CD4-positive, CD25-positive, alpha-beta regulatory T cell (primary cell): ENCODE results near the gene CDH3. TPM values are rescaled to one million over a fixed set of nuclear protein-coding genes. Genes with fewer than 3 reads are reported as not detected.

Experiments
- ATAC-seq, 2 donors: fragments of 150-1000 bp; cut with Tn5 transposase; one replicate each; pipeline ENCODE4 v1.10.0; 2021; ENCODE audit warnings: low read depth in 2 of 2, moderate number of reproducible peaks in 2 of 2, moderate library complexity in 1 of 2
- DNase-seq, 3 donors: peaks; one replicate each; pipeline versions ENCODE4 v3.0.0 to v3.0.0-alpha.2; 2012 to 2022; ENCODE audit warnings: mixed read lengths in 1 of 3
- H3K27ac ChIP-seq: one replicate; pipeline ENCODE4 v1.7.0; 2013; ENCODE audit warnings: mild to moderate bottlenecking, low read length; ENCODE audit not compliant: insufficient read depth, poor library complexity, severe bottlenecking
- H3K27me3 ChIP-seq: one replicate; pipeline ENCODE4 v1.7.0; 2013; ENCODE audit warnings: low read length; ENCODE audit not compliant: control insufficient read depth, insufficient read depth
- H3K36me3 ChIP-seq: one replicate; pipeline ENCODE4 v1.7.0; 2013; ENCODE audit warnings: mild to moderate bottlenecking, low read length, moderate library complexity; ENCODE audit not compliant: control insufficient read depth, insufficient read depth
- H3K4me1 ChIP-seq: 2 replicates; pipeline ENCODE4 v1.7.0; 2013; ENCODE audit warnings: mild to moderate bottlenecking, low read length; ENCODE audit not compliant: insufficient read depth, control insufficient read depth, poor library complexity, severe bottlenecking
- H3K4me3 ChIP-seq: one replicate; pipeline ENCODE4 v1.7.0; 2013; ENCODE audit warnings: low read depth, mild to moderate bottlenecking, low read length, moderate library complexity
- H3K9me3 ChIP-seq, 2 experiments: 1 replicate in 1 of 2; 2 replicates in 1 of 2; pipeline ENCODE4 v1.7.0; 2013; ENCODE audit warnings: low read length in 2 of 2, mild to moderate bottlenecking in 1 of 2, moderate library complexity in 1 of 2; ENCODE audit not compliant: control insufficient read depth in 2 of 2
- H3K27ac Mint-ChIP-seq, 3 donors: one replicate each; pipeline ENCODE4 v1.8.0; 2020 to 2022; ENCODE audit warnings: mild to moderate bottlenecking in 3 of 3, mixed read lengths in 3 of 3, moderate library complexity in 2 of 3
- H3K27me3 Mint-ChIP-seq: one replicate; pipeline ENCODE4 v1.8.0; 2022; ENCODE audit warnings: mild to moderate bottlenecking, mixed read lengths
- H3K36me3 Mint-ChIP-seq: one replicate; pipeline ENCODE4 v1.8.0; 2020; ENCODE audit warnings: mixed read lengths
- H3K4me1 Mint-ChIP-seq, 4 donors: one replicate each; pipeline ENCODE4 v1.8.0; 2020 to 2022; ENCODE audit warnings: mixed read lengths in 4 of 4, mild to moderate bottlenecking in 1 of 4
- H3K4me3 Mint-ChIP-seq, 4 donors: one replicate each; pipeline ENCODE4 v1.8.0; 2020 to 2022; ENCODE audit warnings: mild to moderate bottlenecking in 4 of 4, mixed read lengths in 4 of 4, moderate library complexity in 3 of 4
- H3K9me3 Mint-ChIP-seq, 7 donors: one replicate each; pipeline ENCODE4 v1.8.0; 2020 to 2022; ENCODE audit warnings: mixed read lengths in 7 of 7, mild to moderate bottlenecking in 3 of 7, moderate library complexity in 2 of 7
- polyA plus RNA-seq, 4 donors: library from polyadenylated mRNA; unstranded; fragments of 300-500 nt; fragmentation: Illumina TruSeq; gene quantifications; one replicate each; pipeline ENCODE4 v1.2.3, GENCODE V29; 2021
- total RNA-seq: library from RNA; stranded (reverse); gene quantifications from one replicate; pipeline ENCODE4 v1.2.3, GENCODE V29; 2022

The CDH3 gene
- total and polyA plus RNA-seq, 5 donors from 2014 or later, result 0.03 to 0.38 (median 0.20) TPM; not detected in 1

- no peaks in the 10 kb centered on the region for H3K36me3 Mint-ChIP-seq
- DNase-seq (no peak), ATAC-seq (no peak)
- H3K4me1 Mint-ChIP-seq, result peaks cover 0 to 3% (median under 1%) of the 10 kb centered on the region in 4 donors
- Histone ChIP-seq H3K9me3 (no peaks in the 10 kb centered on the region), H3K4me1 (no peaks in the 10 kb centered on the region), H3K27me3 (no peaks in the 10 kb centered on the region), H3K4me3 (no peak overlapping the region), H3K27ac (no peak overlapping the region), H3K36me3 (no peaks in the 10 kb centered on the region)
- H3K9me3 Mint-ChIP-seq, result peaks cover 0 to 2% (median 0%) of the 10 kb centered on the region in 7 donors
- no peak overlapping the region for H3K27ac Mint-ChIP-seq
- no peak overlapping the region for H3K4me3 Mint-ChIP-seq
- H3K27me3 Mint-ChIP-seq, result no peaks in the 10 kb centered on the region
Observed at GRCh38 chr16:68718590-68718989, 73.5 kb downstream of the CDH3 start.

- Histone ChIP-seq H3K9me3 (no peaks in the 10 kb centered on the region), H3K36me3 (no peaks in the 10 kb centered on the region), H3K27ac (no peak overlapping the region), H3K4me1 (no peaks in the 10 kb centered on the region), H3K4me3 (no peak overlapping the region), H3K27me3 (no peaks in the 10 kb centered on the region)
- no peaks in the 10 kb centered on the region for H3K36me3 Mint-ChIP-seq
- no peak overlapping the region for H3K27ac Mint-ChIP-seq
- ATAC-seq (peak in 1 of 2 donors; percentile 20), DNase-seq (peak in 1 of 3 donors; percentile 14)
- peaks cover 0 to 3% (median under 1%) of the 10 kb centered on the region in 4 donors for H3K4me1 Mint-ChIP-seq
- H3K9me3 Mint-ChIP-seq, result peaks cover 0 to 1% (median 0%) of the 10 kb centered on the region in 7 donors
- H3K27me3 Mint-ChIP-seq, result no peaks in the 10 kb centered on the region
- no peak overlapping the region for H3K4me3 Mint-ChIP-seq
Observed at GRCh38 chr16:68719993-68720489, 74.9 kb downstream of the CDH3 start.

GRCh38 chr16:68722119-68723024 is 77.3 kb downstream of the CDH3 start:
- no peaks in the 10 kb centered on the region for H3K36me3 Mint-ChIP-seq
- no peak for ATAC-seq

GRCh38 chr16:68724797-68725196 is 79.7 kb downstream of the CDH3 start:
- Histone ChIP-seq H3K4me1 (no peaks in the 10 kb centered on the region), H3K9me3 (no peaks in the 10 kb centered on the region), H3K4me3 (no peak overlapping the region), H3K36me3 (no peaks in the 10 kb centered on the region), H3K27me3 (no peaks in the 10 kb centered on the region), H3K27ac (no peak overlapping the region)
- H3K36me3 Mint-ChIP-seq, result no peaks in the 10 kb centered on the region
- peaks cover 0 to 3% (median under 1%) of the 10 kb centered on the region in 4 donors for H3K4me1 Mint-ChIP-seq
- H3K27me3 Mint-ChIP-seq, result peaks cover 11% of the 10 kb centered on the region
- ATAC-seq (no peak), DNase-seq (no peak)
- H3K27ac Mint-ChIP-seq, result no peak overlapping the region
- no peak overlapping the region for H3K4me3 Mint-ChIP-seq
- no peaks in the 10 kb centered on the region for H3K9me3 Mint-ChIP-seq

More at GRCh38 chr16:68722119-68723024, 77.3 kb downstream of the CDH3 start:
- Mint-ChIP-seq H3K9me3 (peaks cover 0 to 1% (median 0%) of the 10 kb centered on the region in 7 donors), H3K4me1 (peaks cover 0 to 3% (median under 1%) of the 10 kb centered on the region in 4 donors), H3K27me3 (no peaks in the 10 kb centered on the region), H3K27ac (no peak overlapping the region), H3K4me3 (no peak overlapping the region)
- no peak overlapping the region for H3K27ac ChIP-seq
- no peak for DNase-seq
- no peaks in the 10 kb centered on the region for H3K36me3 ChIP-seq
- H3K9me3 ChIP-seq, result no peaks in the 10 kb centered on the region
- H3K4me3 ChIP-seq, result no peak overlapping the region
- H3K27me3 ChIP-seq, result no peaks in the 10 kb centered on the region
- no peaks in the 10 kb centered on the region for H3K4me1 ChIP-seq

- H3K27ac Mint-ChIP-seq, result no peak overlapping the region
- Histone ChIP-seq H3K27ac (no peak overlapping the region), H3K36me3 (no peaks in the 10 kb centered on the region), H3K9me3 (no peaks in the 10 kb centered on the region), H3K4me3 (no peak overlapping the region), H3K27me3 (no peaks in the 10 kb centered on the region), H3K4me1 (no peaks in the 10 kb centered on the region)
- peaks cover 0 to 4% (median 0%) of the 10 kb centered on the region in 4 donors for H3K4me1 Mint-ChIP-seq
- peaks cover 27% of the 10 kb centered on the region for H3K27me3 Mint-ChIP-seq
- ATAC-seq (no peak), DNase-seq (no peak)
- H3K4me3 Mint-ChIP-seq, result no peak overlapping the region
- no peaks in the 10 kb centered on the region for H3K36me3 Mint-ChIP-seq
- no peaks in the 10 kb centered on the region for H3K9me3 Mint-ChIP-seq
Observed at GRCh38 chr16:68728523-68728922, 83.4 kb downstream of the CDH3 start.

- ATAC-seq (no peak), DNase-seq (no peak)
- Histone ChIP-seq H3K4me3 (no peak overlapping the region), H3K27me3 (no peaks in the 10 kb centered on the region), H3K27ac (no peak overlapping the region), H3K4me1 (no peaks in the 10 kb centered on the region), H3K36me3 (no peaks in the 10 kb centered on the region), H3K9me3 (no peaks in the 10 kb centered on the region)
- H3K9me3 Mint-ChIP-seq, result no peaks in the 10 kb centered on the region
- no peak overlapping the region for H3K4me3 Mint-ChIP-seq
- no peak overlapping the region for H3K27ac Mint-ChIP-seq
- no peaks in the 10 kb centered on the region for H3K36me3 Mint-ChIP-seq
- peaks cover 50% of the 10 kb centered on the region for H3K27me3 Mint-ChIP-seq
- H3K4me1 Mint-ChIP-seq, result peaks cover 0 to 4% (median under 1%) of the 10 kb centered on the region in 4 donors
Observed at GRCh38 chr16:68731637-68732036, 86.5 kb downstream of the CDH3 start.

- Histone ChIP-seq H3K27me3 (no peaks in the 10 kb centered on the region), H3K36me3 (no peaks in the 10 kb centered on the region), H3K27ac (no peak overlapping the region), H3K9me3 (no peaks in the 10 kb centered on the region), H3K4me3 (no peak overlapping the region), H3K4me1 (peaks cover 4% of the 10 kb centered on the region)
- Mint-ChIP-seq H3K9me3 (no peaks in the 10 kb centered on the region), H3K27me3 (peaks cover 54% of the 10 kb centered on the region), H3K4me3 (no peak overlapping the region), H3K27ac (no peak overlapping the region), H3K36me3 (no peaks in the 10 kb centered on the region), H3K4me1 (peaks cover 0 to 4% (median 3%) of the 10 kb centered on the region in 4 donors)
- DNase-seq (no peak), ATAC-seq (no peak)
Observed at GRCh38 chr16:68732042-68732680, 87.1 kb downstream of the CDH3 start.
